ENCODE measurements around the gene PPA1. TPM values are rescaled to one million over a fixed set of nuclear protein-coding genes. Genes with fewer than 3 reads are reported as not detected.

PPA1 gene
- total RNA-seq = 99.9 TPM
- long read RNA-seq, transcript PPA1-202 (11 exons, 1,295 nt) = major isoform, 98 of 100 reads
- long read RNA-seq, partial matches to known transcripts = 1 of 100 reads
- long read RNA-seq, other reads (novel, unspliced or antisense) = 1 of 100 reads

GRCh38 chr10:70233109-70233938 is at the start of gene PPA1:
PPA1 (minus strand) TSS chr10:70233429; CDS start chr10:70233327, 102 bp downstream.
- peak within 1 kb of the TSS; percentile 84 for H3K4me3 ChIP-seq
- no peaks in the 10 kb centered on the region for H3K9me3 ChIP-seq (replicated peaks)
- TF ChIP-seq CTCF (IDR thresholded peaks at IDR 0.05; ENCODE audit: borderline replicate concordance) = peak; percentile 27
- peaks cover 21% of the 10 kb centered on the region for H3K36me3 ChIP-seq
- intact Hi-C loops (cut with micrococcal nuclease) = no loop called here
- H3K27ac ChIP-seq (replicated peaks) = peak within 1 kb of the TSS; percentile 84
- H3K27me3 ChIP-seq (ENCODE audit: low read depth) = no peaks in the 10 kb centered on the region
- peaks cover 49% of the 10 kb centered on the region for H3K4me1 ChIP-seq
- DNase-seq = peak; percentile 99

GRCh38 chr10:70281609-70282008 is 48.4 kb upstream of the PPA1 start:
- intact Hi-C loops (cut with micrococcal nuclease) = no loop called here
- Histone ChIP-seq H3K36me3 (no peaks in the 10 kb centered on the region), H3K27ac (replicated peaks) (no peak overlapping the region), H3K4me3 (no peak overlapping the region), H3K9me3 (replicated peaks) (no peaks in the 10 kb centered on the region), H3K27me3 (ENCODE audit: low read depth) (peaks cover 52% of the 10 kb centered on the region), H3K4me1 (peaks cover 8% of the 10 kb centered on the region)
- TF ChIP-seq CTCF (IDR thresholded peaks at IDR 0.05; ENCODE audit: borderline replicate concordance) = no peak
- no peak for DNase-seq

- no peak overlapping the region for H3K4me3 ChIP-seq
- H3K36me3 ChIP-seq = no peaks in the 10 kb centered on the region
- intact Hi-C loops (cut with micrococcal nuclease) = no loop called here
- DNase-seq = no peak
- no peak for TF ChIP-seq CTCF (IDR thresholded peaks at IDR 0.05; ENCODE audit: borderline replicate concordance)
- peaks cover 8% of the 10 kb centered on the region for H3K4me1 ChIP-seq
- H3K9me3 ChIP-seq (replicated peaks) = peaks cover 6% of the 10 kb centered on the region
- H3K27ac ChIP-seq (replicated peaks) = no peak overlapping the region
- peaks cover 37% of the 10 kb centered on the region for H3K27me3 ChIP-seq (ENCODE audit: low read depth)
These were observed 46.9 kb upstream of the PPA1 start for GRCh38 chr10:70280099-70280498.

GRCh38 chr10:70277396-70278030 is 44.3 kb upstream of the PPA1 start:
- Histone ChIP-seq H3K36me3 (no peaks in the 10 kb centered on the region), H3K27ac (replicated peaks) (no peak overlapping the region), H3K4me1 (peaks cover 7% of the 10 kb centered on the region), H3K27me3 (ENCODE audit: low read depth) (peaks cover 11% of the 10 kb centered on the region), H3K9me3 (replicated peaks) (peaks cover 6% of the 10 kb centered on the region), H3K4me3 (no peak overlapping the region)
- DNase-seq = no peak
- no peak for TF ChIP-seq CTCF (IDR thresholded peaks at IDR 0.05; ENCODE audit: borderline replicate concordance)
- intact Hi-C loops (cut with micrococcal nuclease) = no loop called here

- Histone ChIP-seq H3K4me3 (no peak overlapping the region), H3K36me3 (no peaks in the 10 kb centered on the region), H3K27ac (replicated peaks) (peak overlapping the region; percentile 33), H3K9me3 (replicated peaks) (peaks cover 6% of the 10 kb centered on the region), H3K27me3 (ENCODE audit: low read depth) (no peaks in the 10 kb centered on the region), H3K4me1 (peaks cover 8% of the 10 kb centered on the region)
- no peak for DNase-seq
- intact Hi-C loops (cut with micrococcal nuclease) = loop anchor here (5.0 kb wide), 1 partner anchor 88 kb away; no protein-coding TSS in a partner anchor
- TF ChIP-seq CTCF (IDR thresholded peaks at IDR 0.05; ENCODE audit: borderline replicate concordance) = peak; percentile 21
These were observed 41.4 kb upstream of the PPA1 start for GRCh38 chr10:70274643-70275042.
